ENCODE data around the gene NUP98. TPM values are rescaled to one million over a fixed set of nuclear protein-coding genes. Genes with fewer than 3 reads are reported as not detected.
A peak's percentile ranks its signal among the peaks of the same experiment; 100 is the strongest.

The NUP98 gene
- total and polyA plus RNA-seq, 2 of the 13 experiments (the other 11 are each of a cell fraction or from before 2014, with no cell fraction given) = 76.6 to 85.3 TPM

- TF ChIP-seq HOMEZ (CRISPR knock-in tag; IDR thresholded peaks at IDR 0.05; ENCODE audit: low read depth) (peak; percentile 49; the same call in 1 of the 2 replicates), CEBPG (CRISPR knock-in tag; IDR thresholded peaks at IDR 0.05) (0 out of 2 replicates have a peak, but pooled peaks have one; percentile 4), HOXA3 (CRISPR knock-in tag; IDR thresholded peaks at IDR 0.05) (no peak), ZNF10 (CRISPR knock-in tag; IDR thresholded peaks at IDR 0.05; ENCODE audit: borderline replicate concordance, low read depth) (no peak), MAX (IDR thresholded peaks at IDR 0.05) (0 out of 2 replicates have a peak, but pooled peaks have one; percentile 19)
Observed at GRCh38 chr11:3712274-3712673, 85.1 kb downstream of the NUP98 start (continued).

GRCh38 chr11:3710485-3711259, 86.7 kb downstream of the NUP98 start:
- H2AFZ ChIP-seq (ENCODE audit: low read length) = no peak overlapping the region
- H3K27ac ChIP-seq (ENCODE audit: extremely low read length, insufficient read depth, low read length) = no peak overlapping the region
- BruUV-seq (replicated peaks) = no TSS peak
- intact Hi-C loops (cut with micrococcal nuclease; ENCODE audit: unreplicated experiment) (no loop called here), in situ Hi-C loops (cut with HindIII; ENCODE audit: extremely low pct_ligation_motif_present, low pct_unique_long_range_greater_than_20kb) (no loop called here)
- DNase-seq (ENCODE audit: low spot score) (no peak), ATAC-seq (no peak), FAIRE-seq (no peak)
- H3K27me3 ChIP-seq (ENCODE audit: control insufficient read depth in 1 of 2, insufficient read depth in 2 of 2, low read length in 2 of 2) = no peaks in the 10 kb centered on the region
- no peak overlapping the region for H3K9ac ChIP-seq (ENCODE audit: insufficient read depth, low read depth, low read length)
- no peaks in the 10 kb centered on the region for H3K9me3 ChIP-seq (ENCODE audit: low read length)
- ChIA-PET POLR2A (no interaction called here), CTCF (ENCODE audit: low intra/inter-chr PET ratio, low total read pairs) (no interaction called here)
- H4K20me1 ChIP-seq (ENCODE audit: insufficient read depth, low read length) = no peaks in the 10 kb centered on the region; the same call in 1 of the 2 replicates
- peaks cover 6 to 73% of the 10 kb centered on the region in 2 experiments for H3K36me3 ChIP-seq (replicated peaks in 1 of 2; ENCODE audit: control insufficient read depth in 1 of 2, insufficient read depth in 2 of 2, low read length in 2 of 2)
- H3K4me1 ChIP-seq (ENCODE audit: insufficient read depth, low read length) = peaks cover 40% of the 10 kb centered on the region
- no peaks in the 10 kb centered on the region for H3K79me2 ChIP-seq (ENCODE audit: insufficient read depth, low read length)
- H3K4me3 ChIP-seq (replicated peaks in 1 of 3; ENCODE audit: insufficient read depth in 1 of 3, low read depth in 2 of 3, low read length in 3 of 3) = no peak overlapping the region
- no peak overlapping the region for H3K4me2 ChIP-seq (ENCODE audit: low read depth, low read length)
- 86% methylated on average over 3 of the region's 4 CpGs for WGBS (ENCODE audit: low lambda C conversion rate)
- TF ChIP-seq FOSL2 (CRISPR knock-in tag; IDR thresholded peaks at IDR 0.05) (peak; percentile 55), HMGXB3 (CRISPR knock-in tag; IDR thresholded peaks at IDR 0.05; ENCODE audit: borderline replicate concordance) (no peak), ZNF740 (CRISPR knock-in tag; IDR thresholded peaks at IDR 0.05) (no peak), FOXK1 (CRISPR knock-in tag; IDR thresholded peaks at IDR 0.05; ENCODE audit: borderline replicate concordance, low read depth) (no peak), ZBTB2 (CRISPR knock-in tag; IDR thresholded peaks at IDR 0.05; ENCODE audit: low read depth) (no peak), CBFB (CRISPR knock-in tag; IDR thresholded peaks at IDR 0.05) (no peak), ZNF138 (CRISPR knock-in tag; IDR thresholded peaks at IDR 0.05; ENCODE audit: low read depth) (no peak), HNF4A (CRISPR knock-in tag; IDR thresholded peaks at IDR 0.05) (0 out of 2 replicates have a peak, but pooled peaks have one; percentile 8), ZNF629 (CRISPR knock-in tag; conservative IDR thresholded peaks at IDR 0.05) (peak; percentile 65), ZMYM3 (CRISPR knock-in tag; IDR thresholded peaks at IDR 0.05) (0 out of 2 replicates have a peak, but pooled peaks have one; percentile 30)
